ENCODE data around the gene ANAPC10. TPM values are rescaled to one million over a fixed set of nuclear protein-coding genes. Genes with fewer than 3 reads are reported as not detected.
"Not testable (repeated sequence)": the region's sequence is repeated elsewhere in the genome, so short reads cannot be mapped to it uniquely, and the experiment has no call there.

Gene ANAPC10
- 10 to 100 TPM; 20.2 to 23.2 TPM for total RNA-seq

DNA sequence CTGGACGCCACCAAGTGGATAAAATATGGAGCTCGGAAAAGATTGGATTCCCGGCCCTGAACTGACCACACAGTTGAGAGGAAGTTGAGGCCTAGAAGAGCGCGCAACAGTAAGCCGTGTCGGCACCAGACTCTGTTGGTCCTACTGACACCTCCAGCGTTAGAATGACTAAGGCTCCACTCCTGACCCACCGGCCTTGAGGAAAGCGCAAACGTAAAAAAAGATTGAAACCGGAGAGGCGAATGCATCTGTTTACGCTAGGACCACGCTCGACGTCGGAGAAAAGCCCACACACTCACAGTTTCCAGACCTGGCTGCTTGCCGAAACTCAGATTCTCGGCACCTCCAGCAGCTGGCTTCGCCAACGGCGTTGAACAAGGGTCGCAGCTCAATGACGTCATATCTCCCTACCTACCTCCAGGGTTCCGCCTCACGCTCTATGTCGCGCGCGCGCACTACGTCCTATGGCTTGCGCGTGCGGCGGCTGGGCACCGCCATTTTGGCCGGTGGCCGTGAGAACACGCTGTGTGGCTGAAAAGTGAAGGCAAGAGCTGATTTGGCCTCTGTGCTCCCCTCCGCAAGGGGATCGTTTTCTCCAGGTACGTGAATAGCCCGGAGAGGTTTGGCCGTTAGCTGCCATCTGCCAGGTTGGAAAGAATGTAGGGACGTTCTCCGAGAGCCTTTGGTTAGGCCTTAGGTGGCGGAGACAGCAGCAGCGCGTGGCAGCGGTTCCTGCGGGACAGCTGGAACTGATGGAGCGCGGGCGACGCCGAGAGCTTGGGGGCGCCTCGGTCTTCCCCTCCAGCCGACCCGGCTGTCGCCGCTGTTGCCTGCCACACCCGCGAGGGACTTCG lies at the start of gene ANAPC10, which contains the start of gene ABCE1:
TSS of gene ANAPC10 (minus strand) at position 376 of the 854 bp plus-strand sequence. CDS start 2,097 bp downstream, outside the sequence.
TSS of gene ABCE1 (plus strand) at position 491 of the 854 bp plus-strand sequence. CDS start 6,102 bp downstream, outside the sequence.
- DNase-seq = peak; percentile 92
- peak; percentile 92 for ATAC-seq (ENCODE audit: low read depth)
- no peaks in the 10 kb centered on the region for H3K9me3 Mint-ChIP-seq
- no peaks in the 10 kb centered on the region for H3K27me3 Mint-ChIP-seq
- H3K4me3 Mint-ChIP-seq = peak within 1 kb of the TSS; percentile 97
- H3K27ac Mint-ChIP-seq = peak within 1 kb of the TSS; percentile 98
- peaks cover 23% of the 10 kb centered on the region for H3K36me3 Mint-ChIP-seq
- POLR2A ChIA-PET = interaction anchor here (0.6 to 3.3 kb wide), 10 partner anchors 11 to 840 kb away, joined by 3 to 42 read pairs (median 4); partner anchors contain the start of gene OTUD4
- peaks cover 11% of the 10 kb centered on the region for H3K4me1 Mint-ChIP-seq

GRCh38 chr4:145136219-145136618 lies 38.2 kb upstream of the ANAPC10 start:
- H3K9me3 Mint-ChIP-seq, POLR2A ChIA-PET, DNase-seq, H3K27me3 Mint-ChIP-seq: not testable (repeated sequence)
- Mint-ChIP-seq H3K27ac (peak overlapping the region; percentile 80), H3K4me1 (peaks cover 36% of the 10 kb centered on the region), H3K4me3 (peak overlapping the region; percentile 51), H3K36me3 (peaks cover 50% of the 10 kb centered on the region)
- ATAC-seq (ENCODE audit: low read depth) = peak; percentile 57

- POLR2A ChIA-PET = interaction anchor here (1.0 kb wide), 1 partner anchor 45 kb away, joined by 3 read pairs; no protein-coding TSS in a partner anchor
These were observed 34.6 kb upstream of the ANAPC10 start for GRCh38 chr4:145132511-145133098.

GRCh38 chr4:145131848-145132247 lies 33.9 kb upstream of the ANAPC10 start:
- H3K4me3 Mint-ChIP-seq = no peak overlapping the region
- ATAC-seq (ENCODE audit: low read depth) = no peak
- H3K27me3 Mint-ChIP-seq = no peaks in the 10 kb centered on the region
- peaks cover 44% of the 10 kb centered on the region for H3K4me1 Mint-ChIP-seq
- POLR2A ChIA-PET = interaction anchor here (1.0 kb wide), 1 partner anchor 46 kb away, joined by 3 read pairs; no protein-coding TSS in a partner anchor
- peaks cover 28% of the 10 kb centered on the region for H3K36me3 Mint-ChIP-seq
- no peak for DNase-seq
- peak overlapping the region; percentile 83 for H3K27ac Mint-ChIP-seq
- H3K9me3 Mint-ChIP-seq = no peaks in the 10 kb centered on the region

More at GRCh38 chr4:145132511-145133098, 34.6 kb upstream of the ANAPC10 start:
- Mint-ChIP-seq H3K27me3 (no peaks in the 10 kb centered on the region), H3K36me3 (peaks cover 30% of the 10 kb centered on the region), H3K27ac (peak overlapping the region; percentile 56), H3K4me1 (peaks cover 45% of the 10 kb centered on the region), H3K9me3 (no peaks in the 10 kb centered on the region), H3K4me3 (peak overlapping the region; percentile 15)
- no peak for ATAC-seq (ENCODE audit: low read depth)
- DNase-seq = no peak

DNA sequence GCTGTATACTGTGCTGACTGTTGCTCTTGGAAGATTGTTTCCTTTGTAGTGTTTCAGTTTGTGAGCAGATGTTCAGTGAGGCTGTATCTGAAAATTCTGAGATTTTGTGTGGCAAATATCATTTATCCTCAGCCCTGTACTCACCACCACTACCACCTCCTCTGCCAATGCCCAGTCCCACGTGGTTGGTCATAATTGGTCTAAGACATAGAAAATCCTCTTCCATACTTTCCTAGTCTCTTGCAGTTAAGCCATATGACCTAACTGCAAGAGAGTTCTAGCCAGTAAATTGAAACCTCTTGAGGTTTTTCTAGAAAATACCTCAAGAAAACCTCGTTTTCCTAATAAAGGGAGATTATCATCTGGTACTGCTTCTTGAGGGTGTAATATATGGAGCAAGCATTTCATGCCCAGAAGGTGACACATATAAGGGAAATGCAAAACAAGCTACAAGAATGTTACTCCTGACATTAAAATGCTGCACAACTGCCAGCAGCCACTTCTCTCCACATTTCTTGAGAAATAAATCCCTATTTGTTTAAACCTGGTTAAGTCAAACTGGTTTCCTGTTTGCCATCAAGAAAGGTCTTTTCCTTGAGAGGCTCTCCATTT lies 32.9 kb upstream of the ANAPC10 start:
- DNase-seq = no peak
- Mint-ChIP-seq H3K27me3 (no peaks in the 10 kb centered on the region), H3K4me1 (peaks cover 50% of the 10 kb centered on the region), H3K36me3 (peaks cover 34% of the 10 kb centered on the region), H3K9me3 (no peaks in the 10 kb centered on the region), H3K27ac (peak overlapping the region; percentile 83), H3K4me3 (peak overlapping the region; percentile 63)
- POLR2A ChIA-PET = interaction anchor here (1.6 kb wide), 1 partner anchor 33 kb away, joined by 8 read pairs; the partner anchor contains the start of genes ABCE1 and ANAPC10
- ATAC-seq (ENCODE audit: low read depth) = peak; percentile 60

DNA sequence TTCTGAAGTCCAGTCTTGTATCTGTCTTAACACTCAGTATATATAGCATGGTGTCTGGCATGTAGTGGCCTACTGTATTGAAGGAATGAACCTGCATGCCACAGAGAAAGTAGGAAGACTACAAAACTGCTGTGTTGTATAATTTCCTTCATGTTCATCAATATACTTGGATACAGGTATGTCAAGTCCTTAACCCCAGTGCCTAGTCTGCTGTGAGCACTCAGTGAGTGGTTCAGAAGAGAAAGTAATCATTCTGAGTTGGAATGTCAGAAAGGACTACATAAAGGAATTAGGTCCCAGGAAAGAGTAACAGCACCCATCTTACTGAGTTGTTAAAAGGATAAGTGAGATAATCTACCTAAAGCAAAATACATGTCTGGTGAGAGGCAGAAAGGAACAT lies 32.1 kb upstream of the ANAPC10 start:
- no peaks in the 10 kb centered on the region for H3K9me3 Mint-ChIP-seq
- H3K36me3 Mint-ChIP-seq = peaks cover 34% of the 10 kb centered on the region
- no peak for DNase-seq
- no peaks in the 10 kb centered on the region for H3K27me3 Mint-ChIP-seq
- peak overlapping the region; percentile 83 for H3K27ac Mint-ChIP-seq
- POLR2A ChIA-PET = interaction anchor here (1.6 kb wide), 1 partner anchor 32 kb away, joined by 8 read pairs; the partner anchor contains the start of genes ABCE1 and ANAPC10
- peak overlapping the region; percentile 63 for H3K4me3 Mint-ChIP-seq
- peaks cover 49% of the 10 kb centered on the region for H3K4me1 Mint-ChIP-seq
- no peak for ATAC-seq (ENCODE audit: low read depth)

- Mint-ChIP-seq H3K4me1 (peaks cover 23% of the 10 kb centered on the region), H3K36me3 (peaks cover 42% of the 10 kb centered on the region), H3K9me3 (no peaks in the 10 kb centered on the region), H3K27me3 (no peaks in the 10 kb centered on the region), H3K27ac (peak overlapping the region; percentile 84), H3K4me3 (peak overlapping the region; percentile 37)
- POLR2A ChIA-PET = interaction anchor here (0.7 to 1.5 kb wide), 3 partner anchors 16 to 27 kb away, joined by 3 to 5 read pairs (median 5); partner anchors contain the start of genes ABCE1 and ANAPC10
- DNase-seq (no peak), ATAC-seq (ENCODE audit: low read depth) (no peak)
These were observed 27.4 kb upstream of the ANAPC10 start for GRCh38 chr4:145125396-145125795.

DNA sequence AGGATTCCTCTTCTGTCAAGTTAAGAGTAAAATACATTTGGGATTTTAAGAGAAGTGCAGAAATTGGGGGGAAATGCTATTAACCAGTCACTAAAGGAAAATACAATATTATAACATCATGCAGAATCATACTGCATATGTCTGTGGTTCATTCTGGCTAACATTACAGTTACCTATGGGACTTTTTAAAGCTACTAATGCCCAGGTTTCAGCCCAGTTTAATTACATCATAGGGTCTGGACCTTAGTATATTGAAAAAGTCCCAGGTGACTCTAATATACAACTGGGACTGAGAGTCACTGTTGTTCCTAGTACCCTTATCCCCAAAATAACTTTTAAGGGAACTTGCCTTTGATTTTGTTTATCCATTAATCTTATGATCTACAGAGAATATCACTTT lies 10.1 kb upstream of the ANAPC10 start:
- Mint-ChIP-seq H3K4me3 (no peak overlapping the region), H3K27ac (no peak overlapping the region), H3K27me3 (no peaks in the 10 kb centered on the region), H3K4me1 (peaks cover 9% of the 10 kb centered on the region), H3K9me3 (no peaks in the 10 kb centered on the region), H3K36me3 (peaks cover 25% of the 10 kb centered on the region)
- DNase-seq (no peak), ATAC-seq (ENCODE audit: low read depth) (no peak)
- POLR2A ChIA-PET = no interaction called here

- H3K4me3 Mint-ChIP-seq = no peak overlapping the region
- POLR2A ChIA-PET = no interaction called here
- no peaks in the 10 kb centered on the region for H3K27me3 Mint-ChIP-seq
- no peaks in the 10 kb centered on the region for H3K9me3 Mint-ChIP-seq
- ATAC-seq (ENCODE audit: low read depth) (no peak), DNase-seq (no peak)
- peaks cover 17% of the 10 kb centered on the region for H3K36me3 Mint-ChIP-seq
- H3K27ac Mint-ChIP-seq = no peak overlapping the region
- peaks cover 9% of the 10 kb centered on the region for H3K4me1 Mint-ChIP-seq
These were observed 9.1 kb upstream of the ANAPC10 start for GRCh38 chr4:145107126-145107525.

DNA sequence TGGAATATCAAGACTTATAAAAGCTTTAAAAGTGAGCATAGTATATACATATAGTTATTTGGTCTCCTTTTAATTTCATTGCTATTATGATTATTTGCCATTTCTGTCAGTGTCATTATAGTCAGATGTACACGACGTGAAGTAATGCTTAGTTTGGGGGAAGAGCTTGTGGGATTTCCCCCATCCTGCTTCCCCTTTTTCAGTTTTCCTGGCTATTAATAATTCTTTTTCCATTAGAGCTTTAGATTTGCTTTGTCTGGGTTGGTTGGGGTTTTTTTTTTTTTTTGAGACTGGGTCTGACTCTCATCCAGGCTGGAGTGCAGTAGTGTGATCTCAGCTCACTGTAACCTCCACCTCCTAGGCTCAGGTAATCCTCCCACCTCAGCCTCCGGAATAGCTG lies 5.5 kb upstream of the ANAPC10 start:
- Mint-ChIP-seq H3K4me3 (no peak overlapping the region), H3K27ac (no peak overlapping the region), H3K27me3 (no peaks in the 10 kb centered on the region), H3K36me3 (peaks cover 5% of the 10 kb centered on the region), H3K4me1 (peaks cover 9% of the 10 kb centered on the region), H3K9me3 (no peaks in the 10 kb centered on the region)
- ATAC-seq (ENCODE audit: low read depth) (no peak), DNase-seq (no peak)
- POLR2A ChIA-PET = no interaction called here

- POLR2A ChIA-PET = interaction anchor here (0.6 kb wide), 1 partner anchor 165 kb away, joined by 3 read pairs; no protein-coding TSS in a partner anchor
- Mint-ChIP-seq H3K27me3 (no peaks in the 10 kb centered on the region), H3K4me3 (no peak overlapping the region), H3K27ac (no peak overlapping the region), H3K36me3 (peaks cover 3% of the 10 kb centered on the region), H3K9me3 (no peaks in the 10 kb centered on the region), H3K4me1 (peaks cover 7% of the 10 kb centered on the region)
- DNase-seq (no peak), ATAC-seq (ENCODE audit: low read depth) (no peak)
These were observed 4.6 kb upstream of the ANAPC10 start for GRCh38 chr4:145102619-145103018.

DNA sequence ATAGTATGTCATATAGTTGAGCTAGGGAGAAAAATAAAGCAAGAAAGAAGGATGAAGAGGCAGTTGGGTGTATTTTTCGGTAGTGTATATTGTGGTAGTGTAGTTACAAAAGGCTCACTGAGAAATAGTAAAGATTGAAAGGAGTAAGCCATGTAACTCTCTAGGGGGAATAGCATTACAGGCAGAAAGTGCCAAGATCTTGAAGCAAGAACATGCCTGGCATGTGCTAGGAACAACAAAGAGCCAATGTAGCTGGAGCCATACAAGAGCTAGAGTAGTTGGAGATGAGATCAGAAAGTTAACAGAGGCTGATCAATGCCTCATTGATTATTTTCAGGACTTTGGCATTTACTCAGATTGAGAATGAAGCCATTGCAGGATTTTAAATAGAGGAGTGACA lies 3.1 kb upstream of the ANAPC10 start:
- no peaks in the 10 kb centered on the region for H3K36me3 Mint-ChIP-seq
- H3K4me1 Mint-ChIP-seq = peaks cover 9% of the 10 kb centered on the region
- no peaks in the 10 kb centered on the region for H3K9me3 Mint-ChIP-seq
- H3K27ac Mint-ChIP-seq = no peak overlapping the region
- DNase-seq (no peak), ATAC-seq (ENCODE audit: low read depth) (no peak)
- POLR2A ChIA-PET = interaction anchor here (0.8 to 1.2 kb wide), 2 partner anchors 25 to 77 kb away, joined by 3 to 5 read pairs; no protein-coding TSS in a partner anchor
- H3K27me3 Mint-ChIP-seq = no peaks in the 10 kb centered on the region
- no peak overlapping the region for H3K4me3 Mint-ChIP-seq

DNA sequence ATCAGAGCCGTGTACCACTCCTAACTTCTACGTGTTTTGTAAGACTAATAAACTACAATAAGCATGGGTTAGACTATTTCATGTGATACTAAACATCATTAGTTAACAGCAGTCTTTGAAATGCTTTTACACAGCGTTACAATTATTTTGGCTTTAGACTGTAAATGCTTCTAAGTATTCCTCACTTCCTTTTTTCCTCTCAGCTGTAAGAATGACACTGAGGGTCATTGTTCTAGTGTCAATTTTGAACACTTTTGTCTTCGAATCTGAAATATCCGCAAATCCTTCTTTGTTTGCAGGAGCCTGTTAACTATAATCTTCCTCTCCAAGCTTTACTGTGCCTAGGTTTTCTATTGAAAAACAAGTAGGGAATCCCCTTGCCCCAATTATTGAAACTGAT lies 1.7 kb upstream of the ANAPC10 start:
- Mint-ChIP-seq H3K9me3 (no peaks in the 10 kb centered on the region), H3K27ac (peak overlapping the region; percentile 47), H3K4me1 (peaks cover 13% of the 10 kb centered on the region), H3K4me3 (peak overlapping the region; percentile 97), H3K36me3 (peaks cover 7% of the 10 kb centered on the region), H3K27me3 (no peaks in the 10 kb centered on the region)
- no peak for ATAC-seq (ENCODE audit: low read depth)
- POLR2A ChIA-PET = interaction anchor here (1.0 to 3.3 kb wide), 2 partner anchors 10 to 80 kb away, joined by 4 to 42 read pairs; partner anchors contain the start of gene OTUD4
- DNase-seq = no peak
